Activated CD4-positive, CD25-positive, alpha-beta regulatory T cell treated with anti-CD3 and anti-CD28 coated beads, Interleukin-2, amount 50 U/mL, for 16 hours (primary cell): ENCODE results near the gene TBX19.
"Not testable (repeated sequence)": the region's sequence is repeated elsewhere in the genome, so short reads cannot be mapped to it uniquely, and the experiment has no call there.

Experiments used
- DNase-seq: peaks from one replicate; pipeline ENCODE4 v3.0.0-alpha.2; 2020; ENCODE audit warnings: low read depth, low spot score

The TBX19 gene

DNA sequence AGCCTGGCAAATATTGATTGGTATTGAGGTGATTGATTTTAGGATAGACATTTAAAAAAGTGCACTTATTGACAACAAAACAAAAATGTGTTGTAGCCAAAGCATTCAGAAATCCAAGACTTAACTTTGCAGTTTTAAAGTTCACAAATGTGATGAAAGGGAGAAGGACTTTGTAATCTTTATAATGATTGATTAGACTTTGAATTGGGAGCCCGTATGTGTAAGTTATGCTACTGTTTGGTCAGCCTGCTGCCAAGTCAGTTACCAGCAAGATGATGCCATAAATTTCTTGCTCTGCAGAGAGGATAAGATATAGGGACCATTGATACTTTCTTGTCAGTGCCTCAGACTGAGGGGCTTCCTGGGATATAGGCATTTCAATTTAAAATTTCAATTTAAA is 39.5 kb downstream of the TBX19 start:
- no peak for DNase-seq

DNA sequence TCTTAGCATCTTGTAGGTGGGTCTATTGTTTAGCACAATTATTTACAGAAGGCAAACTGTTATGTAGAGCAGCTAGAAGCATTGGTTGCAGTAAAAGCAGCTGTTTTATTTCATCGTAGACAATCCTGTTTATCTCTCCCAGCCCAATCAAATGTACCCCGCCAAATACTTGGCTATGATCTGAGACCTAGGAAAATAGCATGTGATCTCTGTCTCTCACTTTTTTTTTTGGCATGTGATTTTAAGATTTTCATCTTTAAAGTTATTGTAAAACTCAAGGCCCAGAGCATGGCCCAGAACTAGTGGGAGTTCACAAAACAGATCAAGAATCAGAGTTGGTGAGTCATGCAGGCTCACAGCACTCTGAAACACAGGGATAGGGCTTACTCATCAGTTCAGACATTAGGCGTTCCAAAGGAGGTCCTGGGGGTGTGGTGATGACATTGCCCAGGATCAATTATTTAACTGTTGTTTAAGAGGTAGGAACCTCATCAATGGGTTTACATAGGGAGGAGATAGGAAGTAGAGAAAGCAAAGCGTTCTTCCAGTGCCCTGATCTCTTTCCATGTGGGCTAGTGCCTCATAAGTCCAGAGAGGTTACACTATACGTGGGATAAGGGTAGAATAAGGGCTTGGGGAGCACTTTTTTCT is 40.2 kb downstream of the TBX19 start:
- DNase-seq, result no peak

DNA sequence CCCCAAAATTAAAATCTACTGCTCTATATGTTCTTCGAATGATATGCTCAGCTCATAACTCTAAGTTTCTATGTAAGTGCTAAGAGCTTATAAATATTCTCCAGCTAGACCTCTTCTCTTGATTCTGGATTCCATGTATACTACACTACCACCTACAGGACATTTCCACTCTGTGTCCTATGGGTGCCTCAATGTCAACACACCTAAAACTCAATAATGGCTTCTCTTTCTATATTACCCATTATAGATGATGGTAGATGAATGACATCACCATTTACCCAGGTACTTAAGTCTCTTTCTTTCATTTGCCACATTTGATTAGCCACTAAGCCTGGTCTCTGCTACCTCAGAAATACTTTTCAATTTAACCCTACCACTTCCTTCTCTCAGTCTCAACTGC is 41.3 kb downstream of the TBX19 start:
- DNase-seq, result no peak

DNA sequence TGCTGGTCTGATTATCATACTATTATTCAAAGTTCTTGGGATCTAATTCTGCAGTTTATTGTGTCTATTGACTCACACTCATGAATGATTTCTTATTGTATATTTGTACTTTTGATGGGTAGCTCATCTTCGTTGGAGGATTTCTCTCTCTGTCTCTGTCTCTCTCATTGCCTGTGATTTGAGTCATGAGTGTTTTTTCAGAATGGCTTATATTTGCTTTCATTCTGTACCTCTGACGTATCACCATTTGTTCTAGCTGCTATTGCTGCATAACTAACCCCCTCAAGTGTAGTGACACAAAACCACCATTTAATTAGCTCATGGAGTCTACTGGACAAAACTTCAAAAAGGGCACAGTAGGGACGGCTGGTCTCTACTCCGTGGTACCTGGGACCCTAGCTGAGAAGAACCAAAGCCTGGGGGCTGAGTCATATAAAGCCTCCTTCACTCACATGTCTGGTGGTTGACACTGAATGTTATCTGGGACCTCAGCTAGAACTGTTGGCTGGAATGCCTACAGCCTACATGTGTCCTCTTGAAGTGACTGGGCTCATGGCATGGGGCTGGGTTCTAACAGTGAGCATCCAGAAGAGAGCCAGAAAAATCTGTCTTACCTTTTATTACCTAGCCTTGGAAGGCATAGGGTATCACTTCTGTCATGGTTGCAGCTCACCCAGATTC is 44.2 kb downstream of the TBX19 start:
- no peak for DNase-seq

DNA sequence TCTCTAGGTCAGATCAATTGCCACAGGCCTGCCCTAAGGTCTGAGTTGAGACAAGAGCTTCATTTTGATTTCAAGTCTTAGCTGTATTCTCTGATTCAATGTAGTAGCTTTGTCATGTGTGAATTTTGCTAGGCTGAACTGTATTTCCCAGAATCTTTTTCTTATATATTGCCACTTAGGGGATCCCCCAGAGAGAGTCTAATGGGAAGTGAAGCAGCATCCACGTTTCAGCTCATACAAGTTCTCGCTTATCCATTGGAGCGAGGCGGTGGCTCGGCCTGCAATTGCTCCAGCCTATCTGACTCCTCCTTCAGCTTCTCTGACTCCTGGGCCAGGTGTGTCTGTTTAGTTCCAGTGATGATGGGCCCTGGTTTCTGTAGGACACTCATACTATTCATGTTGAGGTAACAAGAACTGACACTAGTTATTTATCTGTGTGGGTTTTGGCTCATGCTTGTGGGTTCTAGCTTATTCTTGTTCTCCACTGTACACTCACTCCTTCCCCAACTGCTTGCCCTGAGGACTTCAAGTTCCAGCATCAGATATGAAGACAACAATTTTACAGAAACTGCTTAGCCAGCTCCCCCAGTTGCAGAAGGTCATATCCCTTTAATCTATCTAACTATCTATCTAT is 48.2 kb downstream of the TBX19 start:
- DNase-seq, result no peak

DNA sequence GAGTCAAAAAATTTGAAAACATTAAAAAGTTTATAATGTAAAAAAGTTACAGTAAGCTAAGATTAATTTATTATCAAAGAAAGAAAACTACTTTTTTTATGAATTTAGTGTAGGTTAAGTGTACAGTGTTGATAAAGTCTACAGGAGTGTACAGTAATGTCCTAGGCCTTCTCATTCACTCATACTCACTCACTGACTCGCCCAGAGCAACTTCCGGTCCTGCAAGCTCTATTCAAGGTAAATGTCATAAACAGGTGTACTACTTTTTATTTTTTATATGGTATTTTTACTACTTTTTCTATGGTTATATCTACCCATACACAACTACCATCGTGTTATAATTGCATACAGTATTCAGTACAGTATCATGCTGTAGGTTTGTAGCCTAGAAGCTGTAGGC is 49.6 kb downstream of the TBX19 start:
- DNase-seq, result no peak

DNA sequence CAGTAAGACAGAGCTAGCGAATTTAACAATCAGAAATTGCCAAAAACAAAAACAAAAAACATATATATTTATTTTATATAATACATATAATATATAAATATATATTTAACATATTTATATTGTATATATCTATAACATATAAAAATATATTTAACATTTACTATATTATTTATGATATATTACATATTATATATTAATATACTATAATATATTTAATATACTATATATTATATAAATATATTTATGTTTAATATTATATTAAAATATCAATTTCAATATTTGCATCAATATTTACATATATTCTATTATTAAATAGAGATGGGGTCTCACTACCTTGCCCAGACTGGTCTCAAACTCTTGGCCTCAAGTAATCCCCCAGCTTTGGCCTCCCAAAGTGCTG is 50.9 kb downstream of the TBX19 start:
- DNase-seq, result no peak

DNA sequence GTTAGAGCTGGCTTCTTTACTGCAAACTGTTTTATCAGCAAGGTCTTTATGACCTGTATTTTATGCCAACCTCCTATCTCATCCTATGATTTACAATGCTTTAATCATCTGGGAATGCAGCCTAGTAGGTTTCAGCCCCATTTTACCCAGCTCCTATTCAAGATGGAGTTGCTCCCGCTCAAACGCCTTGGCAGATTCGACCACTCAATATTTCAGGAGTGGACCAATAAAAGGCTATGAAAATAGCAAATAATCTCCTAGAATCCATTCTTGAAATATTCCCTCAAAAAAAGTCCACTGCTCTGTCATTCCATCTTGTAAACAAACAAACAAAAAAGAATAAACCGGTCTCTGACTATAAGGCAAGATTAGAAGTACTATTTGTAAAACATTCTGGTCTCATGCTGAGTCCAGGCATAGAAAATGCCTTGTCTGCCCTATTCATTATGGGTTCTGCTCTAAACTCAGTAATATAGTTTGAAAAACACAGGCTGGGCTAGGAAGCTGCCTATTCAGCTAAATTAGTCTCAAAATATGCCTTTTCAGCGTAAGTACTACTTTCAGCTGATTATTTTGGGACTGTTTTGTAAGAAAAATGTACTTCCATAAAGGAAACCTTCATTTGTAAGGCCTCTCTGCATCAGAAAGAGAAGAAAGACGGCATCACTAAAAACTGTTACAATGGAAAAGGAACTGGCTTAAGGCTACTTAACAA is 53.0 kb downstream of the TBX19 start:
- no peak for DNase-seq

DNA sequence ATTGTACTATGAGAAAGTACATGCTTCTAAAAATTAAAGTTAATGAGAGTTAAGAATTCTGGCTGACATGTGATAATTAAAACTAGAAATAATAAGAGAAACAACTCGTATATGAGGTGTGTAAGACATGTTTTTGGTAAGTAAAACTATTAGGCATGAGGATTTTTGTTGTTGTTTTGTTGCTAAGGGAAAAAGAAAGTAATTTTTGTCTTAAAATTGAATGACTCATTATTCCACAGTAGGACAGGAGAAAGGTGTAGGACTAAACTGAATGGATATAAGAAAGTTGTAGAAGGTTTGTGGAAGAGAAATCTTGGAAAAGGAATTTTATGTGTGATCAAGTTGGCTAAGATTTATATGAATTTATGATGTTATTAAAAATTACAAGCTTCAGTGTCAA is 54.8 kb downstream of the TBX19 start:
- DNase-seq, result no peak

DNA sequence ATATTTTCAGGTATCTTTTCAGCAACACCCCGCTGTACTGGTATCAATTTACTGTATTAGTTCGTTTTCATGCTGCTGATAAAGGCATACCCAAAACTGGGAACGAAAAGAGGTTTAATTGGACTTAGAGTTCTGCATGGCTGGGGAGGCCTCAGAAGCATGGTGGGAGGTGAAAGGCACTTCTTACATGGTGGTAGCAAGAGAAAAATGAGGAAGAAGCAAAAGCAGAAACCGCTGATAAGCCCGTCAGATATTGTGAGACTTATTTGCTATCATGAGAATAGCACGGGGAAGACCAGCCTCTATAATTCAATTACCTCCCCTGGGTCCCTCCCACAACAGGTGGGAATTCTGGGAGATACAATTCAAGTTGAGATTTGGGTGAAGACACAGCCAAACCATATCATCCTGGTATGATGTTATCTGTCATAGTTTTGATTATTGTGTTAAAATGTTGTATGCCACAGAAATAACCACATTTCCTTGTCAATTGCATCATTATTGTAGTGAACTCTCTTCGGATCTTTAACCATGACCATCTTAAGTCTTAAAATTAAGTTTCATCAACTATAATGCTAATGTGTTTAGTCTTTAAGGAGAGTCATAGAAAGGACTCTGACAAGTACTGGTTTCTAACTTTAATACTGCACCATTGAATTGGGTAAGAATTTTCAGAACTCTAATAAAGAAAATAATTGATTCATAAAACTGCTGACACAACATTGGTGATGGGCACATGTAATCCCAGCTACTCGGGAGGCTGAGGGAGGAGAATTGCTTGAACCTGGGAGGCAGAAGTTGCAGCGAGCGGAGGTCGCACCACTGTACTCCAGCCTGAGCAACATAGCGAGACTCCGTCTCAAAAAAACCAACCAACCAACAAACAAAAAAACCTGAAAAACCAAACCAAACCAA is 58.2 kb downstream of the TBX19 start:
- no peak for DNase-seq

DNA sequence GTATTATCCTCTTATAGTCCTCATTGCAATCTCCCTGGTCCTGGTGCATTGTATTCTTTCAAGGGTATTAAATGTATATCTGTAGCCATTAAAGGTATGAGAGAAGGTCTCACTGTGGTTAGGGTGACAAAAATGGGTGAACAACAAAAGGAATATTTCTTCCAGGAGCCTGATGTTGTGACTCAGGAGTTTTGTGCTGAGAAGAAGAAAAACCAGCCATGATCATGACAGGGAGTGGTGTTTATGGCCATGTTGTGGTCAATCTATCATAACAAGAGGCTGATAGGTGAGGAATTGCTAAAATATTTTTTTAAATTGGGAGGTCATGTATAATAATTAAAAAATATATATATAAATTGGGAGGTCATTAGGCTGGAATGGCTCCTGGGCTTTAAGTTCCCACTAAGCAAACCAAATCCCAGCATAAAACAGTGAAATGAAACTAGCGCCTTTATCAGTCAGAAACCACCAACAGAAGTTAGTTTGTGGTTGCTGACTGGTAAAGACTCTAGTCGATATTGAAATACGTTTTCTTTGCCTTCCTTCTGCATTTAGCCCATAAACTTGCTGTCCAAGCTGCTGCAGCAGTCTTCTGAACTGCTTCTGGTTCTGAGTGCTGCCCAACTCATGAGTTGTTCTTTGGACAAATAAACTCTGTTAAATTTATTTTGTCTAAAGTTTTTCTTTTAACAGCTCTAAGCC is 60.3 kb downstream of the TBX19 start:
- DNase-seq, result no peak

DNA sequence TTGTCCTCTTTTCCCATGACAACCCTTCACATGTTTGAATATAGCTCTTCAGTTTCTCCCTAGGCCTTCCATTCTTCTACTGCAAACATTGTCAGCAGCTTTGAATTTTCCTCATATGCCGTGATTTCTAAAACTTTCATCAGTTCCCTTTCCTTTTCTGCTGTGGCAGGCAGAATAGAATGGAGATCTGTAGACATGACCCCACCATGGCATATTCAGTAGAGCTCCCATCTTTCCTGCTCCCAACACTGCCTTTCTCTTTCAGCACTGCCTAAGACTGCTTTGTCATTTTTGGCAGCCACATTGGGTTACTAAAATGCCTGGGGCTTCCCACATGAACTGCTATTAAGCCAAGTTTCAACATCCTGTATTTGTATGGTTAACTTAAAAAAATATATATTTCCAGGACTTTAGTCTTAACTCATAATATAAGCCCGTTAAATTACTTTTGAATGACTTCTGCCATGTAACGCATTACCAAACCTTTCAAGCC is 60.9 kb downstream of the TBX19 start:
- DNase-seq, result no peak

DNA sequence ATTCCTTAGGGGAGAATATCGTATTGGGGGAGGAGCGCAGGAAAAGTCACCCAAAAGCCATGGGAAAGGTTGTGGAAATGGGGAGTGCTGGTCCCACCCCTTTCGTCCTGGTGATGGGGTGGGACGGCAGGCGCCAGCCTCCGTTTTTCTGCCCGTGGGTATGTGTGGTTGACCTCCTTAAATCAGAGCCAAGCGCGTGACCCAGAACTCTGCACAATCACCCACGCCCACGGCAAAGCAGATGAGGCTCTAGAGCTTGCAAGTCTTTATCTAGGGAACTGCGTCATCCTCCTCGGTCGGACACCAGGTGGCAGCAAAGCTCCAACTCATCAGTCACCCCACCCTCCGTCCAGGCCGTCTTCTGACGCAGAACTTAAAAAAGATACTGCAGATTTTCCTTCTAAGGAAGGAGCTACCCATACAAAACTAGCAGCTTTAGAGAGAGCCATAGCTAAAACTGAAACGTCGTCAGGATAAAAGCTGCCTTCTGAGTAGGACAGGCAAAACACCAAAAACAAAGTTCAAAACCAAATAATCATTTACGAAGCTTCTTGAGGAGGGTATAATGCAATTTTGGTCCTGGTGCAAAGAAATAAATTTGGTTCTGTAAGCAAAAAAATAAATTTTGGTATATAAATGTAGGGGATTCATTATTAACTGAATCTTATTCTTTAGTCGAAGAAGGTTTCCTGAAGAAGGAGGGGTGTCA is 62.0 kb downstream of the TBX19 start:
- DNase-seq, result peak; percentile 70

DNA sequence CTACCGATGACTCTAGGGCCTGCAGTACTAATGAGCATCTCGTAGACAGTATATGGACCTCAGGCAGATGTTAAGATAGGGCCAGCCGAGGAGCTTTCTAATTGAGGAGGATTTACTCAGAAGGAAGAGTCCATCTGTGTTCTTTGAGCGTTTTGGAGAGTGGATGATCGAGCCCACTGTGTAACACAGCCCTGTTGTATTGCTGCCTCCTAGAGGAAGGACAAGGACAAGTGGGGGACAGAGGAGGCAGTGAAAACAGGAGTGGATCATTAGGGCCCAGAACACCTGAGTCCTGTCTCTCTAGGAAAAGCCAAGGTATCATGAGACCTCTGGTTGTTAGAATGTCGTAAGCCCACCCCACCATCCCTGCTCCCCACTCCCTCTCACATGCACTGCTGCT is 62.9 kb downstream of the TBX19 start:
- DNase-seq, result no peak

DNA sequence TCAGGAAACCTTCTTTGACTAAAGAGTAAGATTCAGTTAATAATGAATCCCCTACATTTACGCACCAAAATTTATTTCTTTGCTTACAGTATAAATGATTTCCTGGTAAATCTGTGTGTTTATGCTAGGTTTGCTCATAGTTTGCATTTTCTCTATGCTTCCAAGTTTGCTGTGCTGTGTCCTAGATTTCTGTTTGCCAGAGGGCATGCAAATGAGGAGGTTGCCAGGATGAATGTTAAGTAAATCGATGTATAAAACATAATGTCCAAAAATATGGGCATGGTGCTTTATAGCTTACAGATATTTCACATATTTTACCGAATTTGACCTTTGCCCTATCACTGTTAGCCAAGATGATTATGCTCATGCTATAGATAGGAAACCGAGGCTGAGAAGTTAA is 63.8 kb downstream of the TBX19 start:
- no peak for DNase-seq

DNA sequence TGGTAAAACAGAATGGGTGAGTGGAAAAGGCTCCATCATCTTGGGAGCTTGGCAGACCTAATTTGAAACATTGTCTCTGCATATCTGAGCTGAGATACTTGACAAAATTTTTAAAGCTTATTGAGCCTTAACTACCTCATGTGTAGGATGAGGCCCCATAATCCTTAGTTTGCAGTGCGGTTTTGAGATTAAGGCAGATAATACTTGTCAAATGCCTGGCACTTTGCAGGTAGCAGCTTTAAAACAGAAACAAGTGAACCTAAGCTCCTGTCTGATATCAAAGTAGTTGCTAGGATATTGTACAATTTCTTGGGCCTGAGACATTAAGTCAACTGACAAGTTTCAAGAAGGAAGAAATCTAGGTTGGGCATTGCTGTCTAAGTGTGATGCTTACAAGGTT is 65.3 kb downstream of the TBX19 start:
- DNase-seq, result no peak

DNA sequence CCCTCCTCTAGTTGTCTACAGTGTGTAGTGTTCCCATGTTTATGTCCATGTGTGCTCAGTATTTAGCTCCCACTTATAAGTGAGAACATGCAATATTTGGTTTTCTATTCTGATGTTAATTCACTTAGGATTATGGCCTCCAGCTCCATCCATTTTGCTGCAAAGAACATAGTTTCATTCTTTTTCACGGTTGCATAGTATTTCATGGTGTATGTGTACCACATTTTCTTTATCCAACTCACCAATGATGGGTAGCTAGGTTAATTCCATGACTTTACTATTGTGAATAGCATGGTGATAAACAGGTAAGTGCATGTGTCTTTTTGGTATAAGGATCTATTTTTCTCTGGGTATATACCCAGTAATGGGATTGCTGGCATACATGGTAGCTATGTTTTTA is 67.0 kb downstream of the TBX19 start:
- no peak for DNase-seq

DNA sequence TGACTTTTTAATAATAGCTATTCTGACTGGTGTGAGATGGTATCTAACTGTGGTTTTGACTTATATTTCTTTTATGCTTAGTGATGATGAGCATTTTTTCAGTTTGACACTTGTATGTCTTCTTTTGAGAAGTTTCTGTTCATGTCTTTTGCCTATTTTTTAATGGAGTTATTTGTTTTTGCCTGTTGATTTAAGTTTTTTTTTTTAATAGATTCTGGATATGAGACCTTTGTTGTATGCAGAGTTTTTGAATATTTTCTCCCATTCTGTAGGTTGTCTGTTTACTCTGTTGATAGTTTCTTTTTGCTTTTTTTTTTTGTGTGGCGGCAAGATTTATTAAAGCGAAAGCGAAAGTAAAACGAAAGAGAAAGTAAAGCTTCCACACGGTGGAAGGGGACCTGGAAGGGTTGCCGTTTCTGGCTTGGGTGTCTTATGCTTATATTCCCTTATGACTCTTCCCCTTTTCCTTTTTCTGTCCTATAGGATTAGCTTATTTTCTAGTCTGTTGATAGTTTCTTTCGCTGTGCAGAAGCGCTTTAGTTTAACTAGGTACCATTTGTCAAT is 67.6 kb downstream of the TBX19 start:
- no peak for DNase-seq

DNA sequence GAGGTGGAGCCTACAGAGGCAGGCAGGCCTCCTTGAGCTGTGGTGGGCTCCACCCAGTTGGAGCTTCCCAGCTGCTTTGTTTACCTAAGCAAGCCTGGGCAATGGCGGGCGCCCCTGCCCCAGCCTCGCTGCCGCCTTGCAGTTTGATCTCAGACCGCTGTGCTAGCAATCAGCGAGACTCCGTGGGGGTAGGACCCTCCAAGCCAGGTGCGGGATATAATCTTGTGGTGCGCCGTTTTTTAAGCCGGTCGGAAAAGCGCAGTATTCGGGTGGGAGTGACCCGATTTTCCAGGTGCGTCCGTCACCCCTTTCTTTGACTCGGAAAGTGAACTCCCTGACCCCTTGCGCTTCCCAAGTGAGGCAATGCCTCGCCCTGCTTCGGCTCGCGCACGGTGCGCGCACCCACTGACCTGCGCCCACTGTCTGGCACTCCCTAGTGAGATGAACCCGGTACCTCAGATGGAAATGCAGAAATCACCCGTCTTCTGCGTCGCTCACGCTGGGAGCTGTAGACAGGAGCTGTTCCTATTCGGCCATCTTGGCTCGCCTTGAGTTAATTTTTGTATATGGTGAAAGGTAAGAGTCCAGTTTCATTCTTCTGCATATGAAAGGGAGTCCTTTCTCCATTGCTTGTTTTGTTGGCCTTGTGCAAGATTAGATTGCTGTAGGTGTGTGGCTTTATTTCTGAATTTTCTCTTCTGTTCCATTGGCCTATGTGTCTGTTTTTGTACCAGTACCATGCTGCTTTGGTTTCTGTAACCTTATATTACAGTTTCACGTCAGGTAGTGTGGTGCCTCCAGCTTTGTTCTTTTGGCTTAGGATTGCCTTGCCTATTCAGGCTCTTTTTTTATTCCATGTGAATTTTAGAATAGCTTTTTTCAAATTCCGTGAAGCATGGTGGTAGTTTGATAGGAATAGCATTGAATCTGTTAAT is 73.9 kb downstream of the TBX19 start:
- DNase-seq, result not testable (repeated sequence)
